Activated CD4-positive, alpha-beta T cell treated with anti-CD3 and anti-CD28 coated beads, Interleukin-2, amount 50 U/mL, for 4 hours (primary cell): ENCODE results near the gene CNPY4.

Experiments used
- DNase-seq, 2 experiments: peaks; one replicate each; pipeline ENCODE4 v3.0.0-alpha.2; 2020

Gene CNPY4

GRCh38 chr7:100119072-100119969 is at the start of gene CNPY4, which contains the start of gene TAF6:
Gene CNPY4 (plus strand): TSS chr7:100119634. CDS start chr7:100119745, 111 bp downstream.
Gene TAF6 (minus strand): TSS chr7:100119358. CDS start chr7:100114209, 5,149 bp downstream.
- peak; percentile 93 to 94 for DNase-seq

DNA sequence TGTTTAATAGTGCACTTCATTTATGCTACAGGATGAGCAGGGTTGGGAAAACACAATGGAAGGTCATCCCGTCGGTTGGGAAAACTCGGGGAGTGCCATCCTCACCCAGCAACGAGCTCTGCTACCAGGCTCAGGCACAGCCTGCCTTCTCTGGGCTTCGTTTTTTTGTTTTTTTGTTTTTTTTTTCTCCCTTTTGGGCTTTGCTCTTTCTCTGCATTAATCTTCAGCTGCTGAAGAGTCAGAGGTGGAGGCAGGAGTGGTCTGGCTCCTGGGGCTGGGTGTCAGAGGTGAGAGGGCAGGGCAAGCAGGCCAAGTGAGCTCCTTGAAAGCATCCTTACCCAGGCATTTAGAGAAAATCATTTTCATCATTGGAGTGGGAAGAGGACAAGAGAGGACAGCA is 49.4 kb upstream of the CNPY4 start:
- no peak for DNase-seq

DNA sequence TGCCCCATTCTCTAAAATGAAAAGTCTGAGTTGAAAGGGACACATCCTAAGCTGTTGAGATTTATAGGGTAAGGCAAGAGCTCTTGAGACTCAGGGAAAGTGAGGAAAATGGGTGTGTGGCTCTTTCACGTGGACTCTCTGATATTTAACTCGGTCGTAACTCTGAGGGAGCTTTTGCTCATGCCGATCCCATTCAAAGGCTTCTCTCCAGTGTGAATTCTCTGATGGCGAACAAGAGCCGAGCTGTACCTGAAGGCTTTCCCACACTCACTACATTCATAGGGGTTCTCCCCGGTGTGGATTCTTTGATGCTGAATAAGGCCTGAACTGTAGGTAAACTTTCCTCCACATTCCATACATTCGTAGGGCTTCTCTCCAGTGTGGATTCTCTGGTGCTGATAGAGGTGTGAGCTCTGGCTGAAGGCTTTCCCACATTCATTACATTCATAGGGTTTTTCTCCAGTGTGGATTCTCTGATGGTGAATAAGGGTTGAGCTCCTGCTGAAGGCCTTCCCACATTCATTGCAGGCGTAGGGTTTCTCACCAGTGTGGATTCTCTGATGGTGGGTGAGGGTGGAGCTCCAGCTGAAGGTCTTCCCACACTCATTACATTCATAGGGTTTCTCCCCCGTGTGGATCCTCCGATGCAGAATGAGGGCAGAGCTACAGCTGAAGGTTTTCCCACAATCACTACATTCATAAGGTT is 48.3 kb upstream of the CNPY4 start:
- no peak for DNase-seq

DNA sequence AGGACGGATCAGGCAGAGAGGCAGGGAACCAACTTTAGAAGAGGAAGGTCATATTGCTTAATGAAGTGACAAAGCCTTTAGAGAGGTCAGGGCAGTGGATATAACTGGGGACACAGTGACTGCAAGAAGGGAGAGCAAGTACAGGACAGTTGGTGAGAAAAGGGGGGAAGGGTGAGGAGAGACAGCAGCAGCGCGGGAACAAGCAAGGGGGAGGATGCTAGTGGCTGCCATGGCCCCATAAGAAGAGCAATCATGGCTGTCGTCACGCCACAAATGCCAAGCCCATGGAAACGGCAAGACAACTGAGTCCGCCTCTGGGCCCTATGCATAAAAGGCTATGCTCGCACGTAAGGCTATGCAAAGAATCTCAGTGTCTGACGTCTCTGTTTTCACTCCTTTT is 47.0 kb upstream of the CNPY4 start:
- no peak for DNase-seq

- DNase-seq, result no peak
Observed at GRCh38 chr7:100074841-100075240, 44.6 kb upstream of the CNPY4 start.

- no peak for DNase-seq
Observed at GRCh38 chr7:100075418-100075817, 44.0 kb upstream of the CNPY4 start.

DNA sequence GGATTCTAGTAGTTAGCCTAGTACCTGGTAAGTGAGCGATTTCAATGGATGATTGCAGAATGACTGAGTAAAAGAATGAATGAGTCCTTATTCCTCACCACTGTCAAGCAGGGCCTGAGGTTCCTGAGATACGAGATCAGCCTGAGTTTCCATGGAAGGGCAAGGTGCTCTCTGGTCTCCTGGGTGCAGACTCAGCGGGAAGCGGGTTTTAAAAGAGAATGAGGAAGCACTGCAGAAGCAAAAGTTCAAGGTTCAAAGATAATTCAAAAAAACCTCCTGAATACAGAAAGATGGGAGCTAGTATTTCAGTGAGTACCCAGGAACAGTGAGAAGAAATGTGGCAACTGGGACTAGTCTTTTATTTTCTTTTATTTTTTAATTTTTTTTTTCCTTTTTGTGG is 42.2 kb upstream of the CNPY4 start:
- no peak for DNase-seq

GRCh38 chr7:100079024-100079560 is 40.3 kb upstream of the CNPY4 start:
- no peak for DNase-seq

DNA sequence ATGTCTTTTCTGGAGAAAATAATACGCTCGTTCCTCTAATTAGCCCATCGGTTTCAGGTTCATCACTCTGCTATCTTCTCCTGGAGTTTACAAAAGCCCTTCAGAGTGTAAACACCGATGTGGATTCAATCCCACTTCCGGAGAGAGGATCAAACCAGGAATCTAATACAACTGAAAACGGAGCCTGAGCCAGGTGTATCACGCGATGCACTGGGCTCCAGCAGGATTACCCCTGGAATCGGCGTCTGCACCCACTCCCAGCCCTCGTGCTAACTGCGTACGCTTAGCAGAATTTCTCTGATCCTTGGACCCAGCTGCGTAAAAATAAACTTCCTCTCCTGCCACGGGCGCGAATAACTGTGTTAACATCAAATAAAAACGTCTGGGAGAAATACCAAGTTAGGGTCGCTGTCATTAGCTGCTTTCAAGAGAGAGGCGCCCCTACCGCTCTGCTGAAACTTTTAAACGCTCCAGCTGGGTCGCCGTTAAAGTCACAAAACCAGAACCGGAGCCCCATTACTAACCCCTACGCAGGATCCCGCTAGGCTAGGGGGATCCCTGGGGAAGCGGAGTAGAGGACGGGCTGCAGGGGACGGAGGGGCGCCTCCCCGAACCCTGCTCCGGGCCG is 38.4 kb upstream of the CNPY4 start:
- no peak for DNase-seq

GRCh38 chr7:100081535-100082102 is 37.8 kb upstream of the CNPY4 start, which contains the start of gene ZNF3:
Gene ZNF3 (minus strand): TSS chr7:100081723. CDS start chr7:100077357, 4,366 bp downstream.
- peak; percentile 97 for DNase-seq

DNA sequence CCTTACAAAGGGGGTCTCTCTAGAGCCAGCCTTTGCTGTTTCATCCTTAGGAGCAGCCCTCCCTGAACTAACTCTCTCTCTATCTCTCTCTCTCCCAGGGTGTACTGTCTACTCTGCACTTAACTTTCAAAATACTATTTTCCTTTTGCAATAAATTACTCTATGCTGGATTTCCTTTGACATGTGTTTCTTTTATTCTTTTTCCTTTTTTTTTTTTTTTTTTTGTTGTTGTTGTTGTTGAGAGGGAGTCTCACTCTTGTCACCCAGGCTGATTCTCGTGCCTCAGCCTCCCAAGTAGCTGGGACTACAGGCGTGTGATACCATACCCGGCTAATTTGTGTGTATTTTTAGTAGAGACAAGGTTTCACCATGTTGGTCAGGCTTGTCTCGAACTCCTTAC is 36.5 kb upstream of the CNPY4 start:
- no peak for DNase-seq

DNA sequence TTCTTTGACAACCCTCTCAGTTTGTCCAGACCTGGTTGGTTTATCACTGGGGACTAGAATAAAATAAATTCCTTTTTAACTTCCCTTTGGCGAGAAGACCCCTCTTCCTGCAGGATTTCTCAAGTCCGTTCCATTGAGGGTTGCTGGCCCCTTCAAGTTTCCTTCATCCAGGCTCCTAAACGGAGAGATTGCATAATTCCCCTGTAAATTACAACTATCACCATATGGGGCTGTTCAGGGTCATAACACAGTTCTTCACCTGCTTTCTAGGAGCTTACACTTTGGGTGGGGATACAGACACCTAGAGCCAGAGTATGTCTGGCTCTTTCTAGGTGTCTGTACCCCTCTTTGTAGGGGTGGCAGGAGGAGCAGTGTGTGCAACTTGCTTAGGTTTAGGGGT is 33.9 kb upstream of the CNPY4 start:
- no peak for DNase-seq

DNA sequence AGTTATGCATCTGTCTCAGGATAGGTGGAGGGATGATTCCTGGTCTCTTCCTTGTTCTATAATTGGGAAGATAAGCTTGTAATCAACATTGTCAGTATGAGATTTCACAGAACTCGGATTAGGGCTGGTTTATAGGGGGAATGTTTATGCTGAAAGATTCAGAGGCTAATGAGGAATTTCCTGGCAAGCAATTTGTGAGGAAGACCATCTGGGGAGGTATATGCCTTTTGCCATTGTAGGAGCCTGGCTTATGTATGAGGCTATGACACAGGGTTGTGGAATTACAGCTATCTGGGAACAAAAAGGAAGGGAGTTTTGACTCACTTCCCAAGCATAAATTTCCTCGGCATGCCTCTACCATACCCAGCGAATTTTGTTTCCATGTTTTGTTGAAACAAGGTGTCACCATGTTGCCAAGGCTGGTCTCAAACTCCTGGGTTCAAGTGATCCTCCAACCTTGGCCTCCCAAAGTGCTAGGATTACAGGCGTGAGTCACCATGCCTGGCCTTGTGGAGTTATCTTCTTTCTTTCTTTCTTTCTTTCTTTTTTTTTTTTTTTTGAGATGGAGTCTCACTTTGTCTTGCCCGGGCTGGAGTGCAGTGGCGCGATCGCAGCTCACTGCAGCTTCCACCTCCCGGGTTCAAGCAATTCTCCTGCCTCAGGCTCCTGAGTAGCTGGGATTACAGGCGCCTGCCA is 32.2 kb upstream of the CNPY4 start:
- no peak for DNase-seq

GRCh38 chr7:100088095-100088620 is 31.3 kb upstream of the CNPY4 start:
- DNase-seq, result no peak

DNA sequence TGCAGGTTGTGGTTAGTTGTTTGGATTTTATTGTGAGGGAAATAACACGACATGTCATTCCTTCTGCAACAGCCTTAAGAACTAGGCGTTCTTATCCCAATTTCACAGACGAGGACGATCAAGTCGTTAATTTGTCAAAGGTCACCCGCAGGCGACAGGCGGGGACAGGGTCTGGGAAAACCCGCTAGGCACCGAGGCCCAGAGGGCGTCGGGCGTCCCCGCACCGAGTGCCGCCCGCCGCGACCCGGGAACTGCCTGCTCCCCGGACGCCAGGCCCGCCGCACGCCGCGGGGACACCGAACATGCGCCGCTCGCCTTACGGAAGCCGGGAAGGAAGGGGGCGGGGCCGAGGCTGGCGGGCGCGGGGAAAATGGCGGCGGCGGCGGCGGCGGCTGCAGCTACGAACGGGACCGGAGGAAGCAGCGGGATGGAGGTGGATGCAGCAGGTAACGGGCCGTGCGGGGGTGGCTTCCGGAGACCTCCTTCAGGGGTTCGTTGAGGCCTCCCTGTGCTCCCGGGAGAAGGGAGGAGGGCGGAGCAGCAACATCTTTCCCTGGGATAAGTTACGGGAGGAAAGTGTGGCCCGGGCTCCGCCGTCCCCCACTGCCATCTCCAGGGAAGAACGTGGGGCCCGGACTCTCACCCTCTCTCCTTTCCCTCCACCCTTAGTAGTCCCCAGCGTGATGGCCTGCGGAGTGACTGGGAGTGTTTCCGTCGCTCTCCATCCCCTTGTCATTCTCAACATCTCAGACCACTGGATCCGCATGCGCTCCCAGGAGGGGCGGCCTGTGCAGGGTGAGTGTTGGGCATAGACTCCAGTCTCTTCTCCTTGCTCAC is 30.6 kb upstream of the CNPY4 start, which contains the start of gene COPS6:
TSS of gene COPS6 (plus strand) at position 349 of the 837 bp plus-strand sequence. CDS start at position 371, 22 bp downstream.
- peak; percentile 80 to 81 for DNase-seq

DNA sequence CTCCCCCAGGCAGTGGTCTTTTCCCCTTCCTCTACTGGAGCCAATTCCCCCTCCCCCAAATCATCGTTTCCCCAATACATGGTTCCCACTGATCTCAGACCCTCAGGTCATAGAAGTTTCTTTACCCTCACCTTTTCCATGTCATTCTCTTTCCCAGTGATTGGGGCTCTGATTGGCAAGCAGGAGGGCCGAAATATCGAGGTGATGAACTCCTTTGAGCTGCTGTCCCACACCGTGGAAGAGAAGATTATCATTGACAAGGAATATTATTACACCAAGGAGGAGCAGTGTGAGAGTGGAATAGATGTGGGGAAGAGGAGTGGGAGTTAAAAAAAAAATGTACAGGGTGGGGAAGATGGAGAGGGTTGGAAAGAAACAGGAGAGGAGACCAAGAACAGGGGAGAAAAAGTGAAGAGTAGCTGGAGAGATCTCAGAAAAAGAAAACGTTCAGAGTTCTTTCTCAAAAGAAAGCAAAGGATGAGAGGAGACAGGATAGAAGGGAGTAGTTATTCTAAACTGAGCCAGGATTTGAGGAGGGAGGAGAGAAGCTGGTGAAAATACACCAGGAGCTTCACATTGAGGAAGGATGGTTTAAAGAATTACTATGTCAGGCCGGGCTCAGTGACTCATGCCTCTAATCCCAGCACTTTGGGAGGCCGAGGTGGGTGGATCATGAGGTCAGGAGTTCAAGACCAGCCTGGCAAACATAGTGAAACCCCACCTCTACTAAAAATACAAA is 29.8 kb upstream of the CNPY4 start:
- DNase-seq, result no peak

- no peak for DNase-seq
Observed at GRCh38 chr7:100090527-100091410, 28.7 kb upstream of the CNPY4 start.

GRCh38 chr7:100091411-100092181 is 27.8 kb upstream of the CNPY4 start:
- DNase-seq, result no peak
